GM19328 (cell line): Measurements from ENCODE around the gene ZNF358.

ENCODE experiments used
- ATAC-seq: cut with Tn5 transposase; IDR thresholded peaks from one replicate; pipeline ENCODE4 v1.9.1; 2021; ENCODE audit warnings: mild to moderate bottlenecking, moderate library complexity; ENCODE audit not compliant: unreplicated experiment

The ZNF358 gene

GRCh38 chr19:7519361-7520130 lies 3.6 kb downstream of the ZNF358 start:
- ATAC-seq: no peak

DNA sequence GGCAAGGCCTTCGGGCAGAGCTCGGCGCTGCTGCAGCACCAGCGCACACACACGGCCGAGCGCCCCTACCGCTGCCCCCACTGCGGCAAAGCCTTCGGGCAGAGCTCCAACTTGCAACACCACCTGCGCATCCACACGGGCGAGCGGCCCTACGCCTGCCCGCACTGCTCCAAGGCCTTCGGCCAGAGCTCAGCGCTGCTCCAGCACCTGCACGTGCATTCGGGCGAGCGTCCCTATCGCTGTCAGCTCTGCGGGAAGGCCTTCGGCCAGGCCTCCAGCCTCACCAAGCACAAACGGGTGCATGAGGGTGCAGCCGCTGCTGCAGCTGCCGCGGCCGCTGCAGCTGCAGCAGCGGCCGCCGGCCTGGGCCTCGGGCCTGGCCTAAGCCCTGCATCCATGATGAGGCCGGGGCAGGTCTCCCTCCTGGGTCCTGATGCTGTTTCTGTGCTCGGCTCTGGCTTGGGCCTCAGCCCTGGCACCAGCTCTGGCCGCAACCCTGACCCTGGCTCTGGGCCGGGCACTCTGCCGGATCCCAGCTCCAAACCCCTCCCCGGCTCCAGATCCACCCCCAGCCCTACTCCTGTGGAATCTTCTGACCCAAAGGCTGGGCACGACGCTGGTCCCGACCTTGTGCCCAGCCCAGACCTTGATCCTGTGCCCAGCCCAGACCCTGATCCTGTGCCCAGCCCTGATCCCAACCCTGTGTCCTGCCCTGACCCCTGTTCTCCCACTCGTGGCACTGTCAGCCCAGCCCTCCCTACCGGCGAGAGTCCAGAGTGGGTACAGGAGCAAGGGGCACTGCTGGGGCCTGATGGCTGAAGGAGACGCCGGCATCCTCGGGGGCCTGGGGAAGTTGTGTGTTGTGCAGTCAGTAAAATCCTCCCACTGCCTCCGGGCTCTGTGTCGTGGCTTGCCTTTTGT lies 4.5 kb downstream of the ZNF358 start:
- no peak for ATAC-seq

DNA sequence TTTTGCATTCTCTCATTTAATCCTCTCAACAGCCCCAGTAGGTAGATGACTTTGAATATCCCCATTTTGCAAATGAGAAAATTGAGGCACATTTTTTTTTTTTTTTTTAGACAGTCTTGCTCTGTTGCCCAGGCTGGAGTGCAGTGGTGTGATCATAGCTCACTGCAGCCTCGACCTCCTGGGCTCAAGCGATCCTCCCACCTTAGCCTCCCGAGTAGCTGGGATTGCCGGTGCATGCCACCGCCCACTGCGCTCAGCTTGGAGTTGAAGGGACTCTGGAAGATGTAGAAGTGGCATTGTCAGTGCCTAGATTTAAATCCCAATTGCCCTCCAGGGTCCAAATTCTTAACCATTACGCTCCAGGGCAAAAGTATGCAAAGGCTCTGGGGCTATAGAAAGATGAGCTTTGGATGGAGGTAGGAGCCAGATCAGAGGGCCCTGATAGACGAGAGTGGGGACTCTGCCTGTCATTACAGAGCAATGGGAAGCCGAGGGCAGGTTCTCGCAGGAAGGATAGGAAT lies 5.7 kb downstream of the ZNF358 start:
- ATAC-seq: no peak

DNA sequence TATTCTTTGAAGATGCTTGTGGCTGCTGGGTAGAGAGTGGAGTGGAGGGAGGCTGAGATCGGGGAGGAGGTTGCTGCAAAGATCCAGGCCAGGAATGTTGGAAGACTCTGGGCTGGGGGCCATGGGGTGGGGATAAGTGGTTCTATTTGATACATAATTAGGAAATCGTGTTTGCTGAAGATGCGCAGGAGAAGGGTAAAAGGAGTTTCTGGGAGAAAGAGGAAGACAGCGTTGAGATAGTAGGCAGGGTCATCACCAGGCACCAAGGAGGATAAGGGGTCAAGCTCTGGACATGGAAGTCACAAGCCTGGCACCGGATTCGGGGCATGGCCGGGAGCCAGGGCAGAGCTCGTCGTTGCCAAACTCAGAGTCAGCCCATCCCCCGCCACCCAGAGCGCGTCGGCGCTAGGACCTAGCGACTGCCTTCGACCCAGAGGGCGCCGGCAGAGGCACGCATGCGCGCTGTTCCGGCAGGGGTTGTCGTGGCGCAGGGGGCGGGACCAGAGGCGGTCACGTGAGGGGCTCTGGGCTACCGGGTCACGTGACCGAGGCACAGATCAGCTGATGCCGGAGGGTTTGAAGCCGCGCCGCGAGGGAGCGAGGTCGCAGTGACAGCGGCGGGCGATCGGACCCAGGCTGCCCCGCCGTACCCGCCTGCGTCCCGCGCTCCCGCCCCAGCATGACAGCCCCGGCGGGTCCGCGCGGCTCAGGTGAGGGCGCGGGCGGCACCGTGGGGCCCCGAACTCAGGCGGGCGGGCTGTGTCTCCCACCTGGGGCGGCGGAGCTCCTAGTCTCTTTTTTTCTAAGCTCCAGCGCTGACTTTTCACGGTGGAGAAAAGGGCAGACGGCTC lies 6.4 kb downstream of the ZNF358 start, which contains the start of gene MCOLN1:
Gene MCOLN1 (plus strand): TSS at position 553 of the 851 bp plus-strand sequence. CDS start 127 bp downstream, at position 680.
- peak; percentile 83 for ATAC-seq

- ATAC-seq: no peak
These were observed 7.2 kb downstream of the ZNF358 start for GRCh38 chr19:7522923-7523667.

GRCh38 chr19:7524523-7524922 lies 8.6 kb downstream of the ZNF358 start:
- ATAC-seq: no peak

DNA sequence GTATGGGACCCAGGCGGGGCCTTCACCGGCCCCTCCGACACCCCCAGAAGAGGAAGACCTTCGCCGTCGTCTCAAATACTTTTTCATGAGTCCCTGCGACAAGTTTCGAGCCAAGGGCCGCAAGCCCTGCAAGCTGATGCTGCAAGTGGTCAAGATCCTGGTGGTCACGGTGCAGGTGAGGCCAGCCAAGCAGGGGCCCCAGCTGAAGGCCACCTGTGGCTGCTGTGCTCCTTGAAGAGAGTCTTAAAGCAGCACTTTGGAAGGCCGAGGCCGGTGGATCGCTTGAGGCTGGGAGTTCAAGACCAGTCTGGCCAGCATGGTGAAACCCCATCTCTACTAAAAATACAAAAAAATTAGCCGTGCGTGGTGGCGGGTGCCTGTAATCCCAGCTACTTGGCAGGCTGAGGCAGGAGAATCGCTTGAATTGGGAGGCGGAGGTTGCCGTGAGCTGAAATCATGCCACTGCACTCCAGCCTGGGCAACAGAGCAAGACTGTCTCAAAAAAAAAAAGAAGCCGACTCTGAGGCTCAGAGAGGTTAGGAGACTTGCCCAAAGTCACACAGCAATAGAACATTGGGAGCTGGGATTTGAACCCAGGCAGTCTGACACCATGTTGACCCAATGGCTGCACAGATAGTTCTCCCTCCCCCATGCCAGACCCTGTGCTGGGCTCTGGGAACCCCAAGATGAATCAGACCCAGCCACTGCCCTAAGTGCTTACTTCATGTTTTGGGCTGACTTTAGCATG lies 9.3 kb downstream of the ZNF358 start:
- ATAC-seq: no peak

DNA sequence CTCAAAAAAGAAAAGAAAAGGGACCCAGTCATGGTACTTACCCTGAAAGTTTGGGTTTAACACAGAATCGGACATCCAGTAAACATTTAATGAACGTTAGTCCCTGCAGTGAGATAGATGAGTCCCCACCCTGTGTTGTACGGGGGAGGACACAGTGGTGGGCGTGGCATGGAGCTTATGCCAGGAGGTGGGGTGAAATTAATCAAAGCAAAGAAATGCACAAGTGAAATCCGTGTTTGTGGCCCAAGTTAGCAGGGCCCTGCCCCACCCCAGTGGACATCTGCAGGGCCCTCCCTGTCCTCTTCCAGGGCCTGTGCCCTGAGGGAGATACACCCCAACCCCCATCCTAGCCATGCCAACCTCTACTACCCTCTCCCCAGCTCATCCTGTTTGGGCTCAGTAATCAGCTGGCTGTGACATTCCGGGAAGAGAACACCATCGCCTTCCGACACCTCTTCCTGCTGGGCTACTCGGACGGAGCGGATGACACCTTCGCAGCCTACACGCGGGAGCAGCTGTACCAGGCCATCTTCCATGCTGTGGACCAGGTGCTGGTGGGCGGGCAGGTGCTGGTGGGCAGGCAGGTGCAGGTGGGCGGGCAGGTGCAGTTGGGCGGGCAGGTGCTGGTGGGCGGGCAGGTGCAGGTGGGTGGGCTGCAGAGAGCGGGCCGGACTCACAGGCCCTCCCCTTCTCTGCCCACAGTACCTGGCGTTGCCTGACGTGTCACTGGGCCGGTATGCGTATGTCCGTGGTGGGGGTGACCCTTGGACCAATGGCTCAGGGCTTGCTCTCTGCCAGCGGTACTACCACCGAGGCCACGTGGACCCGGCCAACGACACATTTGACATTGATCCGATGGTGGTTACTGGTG lies 10.4 kb downstream of the ZNF358 start:
- no peak for ATAC-seq

- no peak for ATAC-seq
These were observed 11.8 kb downstream of the ZNF358 start for GRCh38 chr19:7527516-7528191.

GRCh38 chr19:7528192-7528519 lies 12.3 kb downstream of the ZNF358 start:
- ATAC-seq: no peak

DNA sequence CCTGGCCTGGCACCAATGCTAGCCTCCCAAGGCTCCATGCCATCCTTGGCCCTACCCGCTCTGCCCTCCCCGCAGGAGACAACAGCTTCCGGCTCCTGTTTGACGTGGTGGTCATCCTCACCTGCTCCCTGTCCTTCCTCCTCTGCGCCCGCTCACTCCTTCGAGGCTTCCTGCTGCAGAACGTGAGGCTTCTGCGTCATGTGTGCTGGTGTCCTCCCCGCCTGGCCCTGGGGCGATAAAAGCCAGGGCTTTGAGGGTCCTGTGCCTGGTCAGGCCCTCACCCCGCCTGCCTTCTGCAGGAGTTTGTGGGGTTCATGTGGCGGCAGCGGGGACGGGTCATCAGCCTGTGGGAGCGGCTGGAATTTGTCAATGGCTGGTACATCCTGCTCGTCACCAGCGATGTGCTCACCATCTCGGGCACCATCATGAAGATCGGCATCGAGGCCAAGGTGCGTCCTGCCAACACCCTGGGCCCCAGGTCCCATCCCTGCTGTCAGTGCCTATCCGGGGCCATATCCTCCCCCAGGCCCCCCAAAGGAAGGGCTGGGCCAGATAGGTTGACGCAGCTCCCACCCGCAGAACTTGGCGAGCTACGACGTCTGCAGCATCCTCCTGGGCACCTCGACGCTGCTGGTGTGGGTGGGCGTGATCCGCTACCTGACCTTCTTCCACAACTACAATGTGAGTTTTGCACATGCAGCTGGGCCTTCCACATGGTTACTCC lies 12.8 kb downstream of the ZNF358 start:
- ATAC-seq: no peak

DNA sequence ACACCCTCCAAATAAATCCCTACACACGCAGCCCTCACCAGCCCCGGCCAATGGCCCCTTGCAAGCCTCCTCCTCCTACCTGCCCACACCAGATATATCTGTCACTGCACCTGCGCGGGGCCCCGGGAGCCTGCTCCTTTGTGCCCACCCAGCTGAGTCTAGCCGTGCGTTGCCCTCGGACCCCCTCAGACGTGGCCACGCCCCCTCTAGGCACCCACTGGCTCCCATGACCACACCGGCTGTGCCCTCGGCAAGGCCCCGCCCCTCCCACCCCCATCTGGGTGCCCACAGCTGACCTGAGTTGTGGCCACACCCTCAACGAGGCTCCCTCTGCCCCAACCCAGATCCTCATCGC lies 13.3 kb downstream of the ZNF358 start:
- ATAC-seq: no peak

DNA sequence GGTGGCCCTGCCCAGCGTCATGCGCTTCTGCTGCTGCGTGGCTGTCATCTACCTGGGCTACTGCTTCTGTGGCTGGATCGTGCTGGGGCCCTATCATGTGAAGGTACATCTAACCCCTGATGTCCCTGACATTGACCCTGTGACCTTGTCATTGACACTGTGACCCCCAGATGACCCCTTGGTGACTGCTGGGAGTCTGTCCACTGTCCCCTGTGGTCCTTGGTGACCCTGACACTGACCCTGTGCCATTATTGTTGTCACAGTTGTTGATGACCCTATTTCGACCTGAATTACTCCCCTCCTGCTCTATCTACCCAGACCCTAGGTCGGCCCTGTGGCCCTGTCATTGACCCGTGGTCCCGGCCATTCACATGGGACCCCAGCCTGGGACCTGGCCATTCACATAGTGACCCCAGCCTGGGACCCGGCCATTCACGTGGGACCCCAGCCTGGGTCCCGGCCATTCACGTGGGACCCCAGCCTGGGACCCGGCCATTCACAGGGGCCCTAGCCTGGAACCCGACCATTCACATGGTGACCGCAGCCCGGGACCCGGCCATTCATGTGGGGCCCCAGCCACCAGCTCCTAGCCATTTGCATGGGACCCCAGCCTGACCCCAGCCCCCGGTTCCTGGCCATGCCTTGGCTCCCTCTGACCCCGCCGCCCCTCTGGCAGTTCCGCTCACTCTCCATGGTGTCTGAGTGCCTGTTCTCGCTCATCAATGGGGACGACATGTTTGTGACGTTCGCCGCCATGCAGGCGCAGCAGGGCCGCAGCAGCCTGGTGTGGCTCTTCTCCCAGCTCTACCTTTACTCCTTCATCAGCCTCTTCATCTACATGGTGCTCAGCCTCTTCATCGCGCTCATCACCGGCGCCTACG lies 13.9 kb downstream of the ZNF358 start:
- no peak for ATAC-seq

- ATAC-seq: no peak
These were observed 17.5 kb downstream of the ZNF358 start for GRCh38 chr19:7533281-7533885.

DNA sequence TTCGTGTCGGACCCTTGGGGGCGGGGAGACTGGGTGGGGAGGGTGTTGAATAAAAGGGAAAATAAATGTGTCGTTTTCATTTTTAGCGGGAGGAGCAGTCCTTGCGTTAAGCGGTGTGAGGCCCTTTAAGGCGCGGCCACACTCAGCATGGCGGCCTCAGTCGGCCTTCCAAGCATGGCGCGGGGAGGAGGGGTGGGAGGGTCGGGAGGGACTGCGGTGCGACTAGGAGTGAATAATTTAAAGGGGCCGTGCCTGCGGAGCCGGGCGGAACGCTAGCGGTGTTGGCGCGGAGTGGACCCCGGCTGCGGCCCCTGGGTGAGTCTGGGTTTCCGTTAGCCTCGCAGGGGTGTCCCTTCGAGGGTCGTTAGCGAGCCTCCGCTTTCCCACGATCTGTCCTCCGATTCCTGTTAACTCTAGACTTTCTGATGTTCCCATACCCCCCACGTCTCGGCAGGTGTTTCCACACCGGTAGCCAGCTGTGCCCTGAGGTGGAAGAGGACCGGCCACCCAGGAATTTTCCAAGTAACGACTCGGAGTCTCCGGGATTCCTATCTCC lies 18.1 kb downstream of the ZNF358 start:
- no peak for ATAC-seq
